GM19023 (cell line): ENCODE measurements around the gene SMS.

Experiments used
- ATAC-seq: cut with Tn5 transposase; IDR thresholded peaks from one replicate; pipeline ENCODE4 v1.9.1; 2021; ENCODE audit warnings: mild to moderate bottlenecking, moderate library complexity; ENCODE audit not compliant: unreplicated experiment

Gene SMS

GRCh38 chrX:22037225-22037624, 96.7 kb downstream of the SMS start:
- ATAC-seq: no peak

- no peak for ATAC-seq
Measured at GRCh38 chrX:22037911-22038537, 97.5 kb downstream of the SMS start.

- ATAC-seq: no peak
Measured at GRCh38 chrX:22039541-22039940, 99.0 kb downstream of the SMS start.

GRCh38 chrX:22040184-22040583, 99.7 kb downstream of the SMS start:
- ATAC-seq: no peak

GRCh38 chrX:22041907-22042530, 101.5 kb downstream of the SMS start:
- no peak for ATAC-seq

- ATAC-seq: no peak
Measured at GRCh38 chrX:22043872-22044271, 103.4 kb downstream of the SMS start.
